ENCODE results near the gene LGALS7B.
"Not testable (repeated sequence)": the region's sequence is repeated elsewhere in the genome, so short reads cannot be mapped to it uniquely, and the experiment has no call there.

The LGALS7B gene

GRCh38 chr19:38821230-38821825 is 32.3 kb downstream of the LGALS7B start:
- DNase-seq (ENCODE audit: low spot score), result peak; percentile 8

- not testable (repeated sequence) for DNase-seq (ENCODE audit: low spot score)
Measured at GRCh38 chr19:38825936-38826335, 36.9 kb downstream of the LGALS7B start.

- DNase-seq (ENCODE audit: low spot score), result no peak
Measured at GRCh38 chr19:38826856-38827551, 38.0 kb downstream of the LGALS7B start.

GRCh38 chr19:38829203-38829602 is 40.2 kb downstream of the LGALS7B start:
- not testable (repeated sequence) for DNase-seq (ENCODE audit: low spot score)

- DNase-seq (ENCODE audit: low spot score), result no peak
Measured at GRCh38 chr19:38830039-38830733, 41.2 kb downstream of the LGALS7B start.

- peak; percentile 60 for DNase-seq (ENCODE audit: low spot score)
Measured at GRCh38 chr19:38831142-38831605, 42.2 kb downstream of the LGALS7B start.

GRCh38 chr19:38833092-38833425 is 44.1 kb downstream of the LGALS7B start:
- DNase-seq (ENCODE audit: low spot score), result no peak

GRCh38 chr19:38834104-38834490 is 45.1 kb downstream of the LGALS7B start:
- DNase-seq (ENCODE audit: low spot score), result no peak

GRCh38 chr19:38834590-38834989 is 45.6 kb downstream of the LGALS7B start:
- DNase-seq (ENCODE audit: low spot score), result no peak

- no peak for DNase-seq (ENCODE audit: low spot score)
Measured at GRCh38 chr19:38836159-38836982, 47.4 kb downstream of the LGALS7B start.

- no peak for DNase-seq (ENCODE audit: low spot score)
Measured at GRCh38 chr19:38836983-38837626, 48.1 kb downstream of the LGALS7B start.

- no peak for DNase-seq (ENCODE audit: low spot score)
Measured at GRCh38 chr19:38837656-38838121, 48.7 kb downstream of the LGALS7B start.

- no peak for DNase-seq (ENCODE audit: low spot score)
Measured at GRCh38 chr19:38838208-38838985, 49.4 kb downstream of the LGALS7B start.

GRCh38 chr19:38838986-38839761 is 50.2 kb downstream of the LGALS7B start:
- DNase-seq (ENCODE audit: low spot score), result no peak

GRCh38 chr19:38839816-38840582 is 51.0 kb downstream of the LGALS7B start:
- no peak for DNase-seq (ENCODE audit: low spot score)

- DNase-seq (ENCODE audit: low spot score), result no peak
Measured at GRCh38 chr19:38840583-38840968, 51.6 kb downstream of the LGALS7B start.

Measured in D341Med (cell line).